ENCODE results near the gene MVB12B.
"Not testable (repeated sequence)": the region's sequence is repeated elsewhere in the genome, so short reads cannot be mapped to it uniquely, and the experiment has no call there.

The MVB12B gene

GRCh38 chr9:126551812-126552211 is 225.2 kb downstream of the MVB12B start:
- no peak for DNase-seq

- DNase-seq, result no peak
Measured at GRCh38 chr9:126554292-126554691, 227.7 kb downstream of the MVB12B start.

GRCh38 chr9:126555421-126555820 is 228.8 kb downstream of the MVB12B start:
- not testable (repeated sequence) for DNase-seq

Measured in stimulated activated CD4-positive, alpha-beta T cell treated with anti-CD3 and anti-CD28 coated beads, Interleukin-2, amount 100 ng/mL, for 24 hours (primary cell).